GM19239 (cell line): ENCODE measurements around the gene ABCC1.
"Not testable (repeated sequence)": the region's sequence is repeated elsewhere in the genome, so short reads cannot be mapped to it uniquely, and the experiment has no call there.

Experiments
- DNase-seq: peaks from one replicate; pipeline ENCODE4 v3.0.0; 2011; ENCODE audit warnings: low spot score; ENCODE audit not compliant: insufficient read length
- FAIRE-seq: peaks from 2 replicates; lab custom pipeline; 2011; peaks lifted over from hg19 to GRCh38; lab: Jason Lieb, UNC

ABCC1 gene

DNA sequence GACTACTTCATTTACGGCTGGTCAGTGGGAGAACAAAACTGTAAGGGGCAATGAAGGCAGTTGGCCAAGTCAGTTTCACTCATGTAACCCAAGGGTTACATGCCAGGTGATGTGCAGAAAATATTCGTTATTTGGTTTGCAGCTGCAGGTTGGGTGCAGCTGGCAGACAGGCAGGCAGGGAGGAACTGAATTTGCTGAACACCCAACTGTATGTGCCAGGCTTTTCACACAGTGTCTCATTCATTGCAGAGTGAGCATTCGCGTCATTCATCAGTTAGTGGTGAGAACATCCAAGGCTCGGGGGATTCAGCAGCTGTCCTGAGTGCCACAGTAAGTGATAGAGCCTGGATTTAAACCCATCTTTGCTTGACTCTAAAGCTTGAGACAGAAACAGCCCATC is 214.2 kb downstream of the ABCC1 start:
- no peak for FAIRE-seq
- DNase-seq = no peak

DNA sequence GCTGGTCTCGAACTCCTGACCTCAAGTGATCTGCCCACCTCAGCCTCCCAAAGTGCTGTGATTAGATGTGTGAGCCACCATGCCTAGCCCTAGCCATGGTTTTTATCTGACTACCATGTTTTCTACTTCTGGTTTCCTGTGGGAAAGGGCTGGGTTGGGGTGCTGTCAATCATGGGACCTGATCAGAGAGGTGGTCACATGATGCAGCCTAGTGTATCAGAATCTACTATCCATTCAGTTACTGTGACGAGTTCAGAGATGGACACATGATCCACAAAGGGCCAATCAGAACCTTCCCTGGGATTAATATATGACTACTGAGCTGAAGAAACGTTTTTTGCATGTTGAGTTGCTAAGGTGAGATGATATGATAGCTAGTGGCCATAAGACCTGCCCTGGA is 214.8 kb downstream of the ABCC1 start:
- DNase-seq = no peak
- no peak for FAIRE-seq

DNA sequence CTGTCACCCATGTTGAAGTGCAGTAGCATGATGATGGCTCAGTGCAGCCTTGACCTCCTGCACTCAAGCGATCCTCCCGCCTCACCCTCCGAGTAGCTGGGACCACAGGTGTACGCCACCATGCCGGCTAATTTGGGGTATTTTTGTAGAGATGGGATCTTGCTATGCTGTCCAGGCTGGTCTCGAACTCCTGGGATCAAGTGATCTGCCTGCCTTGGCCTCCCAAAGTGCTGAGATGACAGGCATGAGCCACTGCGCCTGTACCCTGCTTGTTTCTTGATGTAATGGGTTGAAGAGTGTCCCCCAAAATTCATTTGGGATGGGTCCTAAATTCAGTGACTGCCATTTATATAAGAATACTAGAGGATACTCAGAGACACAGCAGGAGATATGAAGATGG is 216.7 kb downstream of the ABCC1 start:
- FAIRE-seq (no peak), DNase-seq (no peak)

DNA sequence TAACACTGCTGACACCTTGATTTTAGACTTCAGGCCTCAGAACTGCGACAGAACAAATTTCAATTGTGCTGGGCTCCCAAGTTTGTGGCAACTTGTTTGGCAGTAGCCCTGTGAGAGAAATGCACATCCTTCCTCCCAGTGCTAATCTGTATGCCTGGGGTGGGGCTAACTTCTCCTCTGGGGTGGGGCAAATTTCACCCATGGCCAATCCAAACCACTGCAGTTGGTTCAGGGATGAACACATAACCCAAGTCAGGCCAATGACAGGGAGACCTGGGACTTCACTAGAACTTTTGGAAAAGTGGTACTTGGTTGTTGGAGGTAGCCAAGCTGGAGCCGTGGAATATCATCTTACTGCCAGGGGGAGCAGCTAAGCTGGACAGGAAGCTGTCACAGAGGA is 217.5 kb downstream of the ABCC1 start:
- no peak for FAIRE-seq

DNA sequence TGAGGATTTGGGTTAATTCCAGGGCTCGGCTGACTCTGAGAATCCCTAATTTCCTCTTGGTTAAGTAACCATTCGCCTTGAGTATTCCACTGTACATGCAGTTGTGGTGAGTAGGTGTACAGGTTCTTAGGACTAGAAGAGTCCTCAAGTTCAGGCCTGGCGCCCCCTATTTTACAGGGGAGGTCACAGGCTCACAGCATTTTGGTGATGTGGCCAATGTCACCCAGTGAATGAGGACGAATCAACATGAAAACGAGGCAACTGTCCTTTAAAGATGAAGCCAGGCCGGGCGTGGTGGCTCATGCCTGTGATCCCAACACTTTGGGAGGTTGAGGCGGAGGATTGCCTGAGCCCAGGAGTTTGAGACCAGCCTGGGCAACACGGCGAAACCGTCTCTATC is 218.5 kb downstream of the ABCC1 start:
- no peak for DNase-seq
- no peak for FAIRE-seq

More for the DNA sequence above, 217.5 kb downstream of the ABCC1 start:
- DNase-seq = no peak

DNA sequence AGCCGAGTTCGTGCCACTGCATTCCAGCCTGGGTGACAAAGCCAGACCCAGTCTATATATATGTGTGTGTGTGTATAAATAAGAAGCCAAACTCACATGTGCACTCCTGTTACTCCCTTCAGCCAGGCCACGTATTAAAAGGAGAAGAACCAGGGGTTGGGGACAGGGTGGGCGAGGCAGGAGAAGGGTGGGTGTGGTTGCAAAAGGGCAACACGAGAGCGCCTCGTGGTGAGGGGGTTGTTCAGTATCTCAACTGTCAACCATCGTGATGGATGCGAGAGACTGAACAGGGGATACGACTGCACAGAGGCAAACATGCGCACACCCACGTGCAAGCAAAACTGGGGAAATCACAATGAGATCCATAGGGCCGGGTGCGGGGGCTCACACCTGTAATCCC is 219.0 kb downstream of the ABCC1 start:
- FAIRE-seq (no peak), DNase-seq (no peak)

DNA sequence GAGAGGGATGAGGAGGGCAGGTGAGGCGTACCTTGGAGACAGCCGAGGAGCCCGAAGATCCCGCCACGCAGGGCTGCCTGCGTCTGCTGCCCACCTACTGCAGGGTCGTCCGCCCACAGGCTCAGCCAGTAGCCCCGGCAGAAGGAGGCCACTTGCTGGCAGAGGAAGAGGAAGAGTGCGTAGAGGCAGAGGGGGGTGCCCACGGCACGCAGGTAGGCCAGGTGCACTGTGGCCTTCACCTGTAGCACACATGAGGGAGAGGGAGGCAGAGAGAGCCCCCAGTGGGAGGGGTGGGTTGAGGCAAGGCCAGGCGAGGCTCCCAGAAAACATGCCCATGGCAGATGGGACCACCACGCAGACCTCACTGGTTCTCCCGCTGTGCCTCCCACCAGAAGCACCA is 220.2 kb downstream of the ABCC1 start:
- DNase-seq (no peak), FAIRE-seq (no peak)

DNA sequence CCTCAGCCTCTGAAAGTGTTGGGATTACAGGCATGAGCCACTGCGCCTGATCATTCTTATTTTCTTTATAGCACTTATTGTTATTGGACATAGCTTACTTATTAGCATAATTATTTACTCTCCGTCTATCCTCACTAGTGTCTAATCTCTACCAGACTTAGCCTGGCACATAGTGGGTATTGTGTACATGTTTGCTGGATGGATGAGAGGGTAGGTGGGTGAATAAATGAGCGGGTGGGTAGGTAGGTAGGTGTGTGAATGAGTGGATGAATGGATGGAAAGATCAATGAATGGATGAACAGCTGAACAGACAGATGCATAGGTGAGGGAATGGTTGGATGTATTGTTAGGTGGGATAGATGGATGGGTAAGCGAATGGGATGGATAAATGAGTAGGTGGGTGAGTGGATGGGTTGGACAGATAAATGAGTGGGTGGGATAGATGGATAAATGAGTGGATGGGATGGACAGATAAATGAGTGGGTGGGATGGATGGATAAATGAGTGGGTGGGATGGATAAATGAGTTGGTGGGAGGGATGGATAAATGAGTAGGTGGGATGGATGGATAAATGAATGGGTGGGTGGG is 222.0 kb downstream of the ABCC1 start:
- FAIRE-seq (no peak), DNase-seq (no peak)

DNA sequence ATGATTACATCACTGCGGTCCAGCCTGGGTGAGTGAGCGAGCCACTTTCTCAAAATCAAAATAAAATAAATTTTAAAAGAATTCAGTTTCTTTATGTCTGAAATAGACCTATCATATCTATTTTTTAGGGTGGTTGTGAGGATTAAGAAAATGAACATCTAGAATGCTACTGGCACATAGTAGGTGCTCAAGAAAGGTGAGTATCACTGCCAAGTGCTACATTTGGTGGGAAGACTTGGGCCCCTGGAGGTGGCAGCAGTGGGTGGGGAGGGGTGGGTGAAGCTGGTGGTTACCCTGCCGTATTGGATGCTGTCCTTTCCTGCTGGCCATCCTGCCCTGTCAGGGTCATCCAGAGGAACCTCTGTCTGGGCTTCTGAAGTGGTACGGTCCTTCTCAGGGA is 223.6 kb downstream of the ABCC1 start:
- no peak for FAIRE-seq
- DNase-seq = no peak

DNA sequence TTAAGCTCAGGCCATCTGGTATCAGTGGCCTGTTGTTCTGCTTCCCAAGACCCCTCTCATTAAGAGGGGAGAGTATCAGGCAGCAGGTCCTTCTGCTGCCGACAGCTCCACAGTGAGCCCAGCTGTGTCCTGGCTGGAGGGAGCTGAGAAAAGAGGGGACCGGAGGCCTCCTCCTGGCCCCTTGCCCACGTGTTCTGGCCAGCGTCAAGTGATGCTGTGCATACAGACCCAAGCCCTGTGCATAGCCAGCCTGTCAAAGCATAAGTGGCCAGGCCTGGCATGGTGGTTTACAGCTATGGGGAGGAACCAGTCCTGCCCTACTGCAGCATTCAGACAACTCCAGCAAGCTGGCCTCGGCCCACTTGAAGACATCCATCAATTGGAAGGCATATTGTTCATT is 225.9 kb downstream of the ABCC1 start:
- DNase-seq (no peak), FAIRE-seq (no peak)

DNA sequence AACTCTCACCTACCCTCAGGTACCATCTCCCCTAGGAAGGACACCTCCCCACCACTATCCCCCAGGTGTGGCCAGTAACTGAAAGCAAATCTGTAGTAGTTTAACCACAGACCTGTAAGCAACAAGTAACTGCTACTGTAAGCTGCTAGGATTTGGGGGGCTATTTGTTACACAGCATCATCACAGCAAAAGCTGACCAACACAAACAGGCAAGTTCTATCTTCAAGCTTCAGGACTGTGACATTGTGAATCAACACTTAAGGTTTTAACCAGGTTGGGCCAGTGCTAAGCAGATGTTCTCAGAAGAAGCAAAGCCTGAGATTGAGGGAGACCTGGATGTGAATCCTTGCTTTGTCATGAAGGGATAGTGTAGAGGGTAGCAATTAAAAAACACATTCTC is 226.9 kb downstream of the ABCC1 start:
- FAIRE-seq (no peak), DNase-seq (no peak)

DNA sequence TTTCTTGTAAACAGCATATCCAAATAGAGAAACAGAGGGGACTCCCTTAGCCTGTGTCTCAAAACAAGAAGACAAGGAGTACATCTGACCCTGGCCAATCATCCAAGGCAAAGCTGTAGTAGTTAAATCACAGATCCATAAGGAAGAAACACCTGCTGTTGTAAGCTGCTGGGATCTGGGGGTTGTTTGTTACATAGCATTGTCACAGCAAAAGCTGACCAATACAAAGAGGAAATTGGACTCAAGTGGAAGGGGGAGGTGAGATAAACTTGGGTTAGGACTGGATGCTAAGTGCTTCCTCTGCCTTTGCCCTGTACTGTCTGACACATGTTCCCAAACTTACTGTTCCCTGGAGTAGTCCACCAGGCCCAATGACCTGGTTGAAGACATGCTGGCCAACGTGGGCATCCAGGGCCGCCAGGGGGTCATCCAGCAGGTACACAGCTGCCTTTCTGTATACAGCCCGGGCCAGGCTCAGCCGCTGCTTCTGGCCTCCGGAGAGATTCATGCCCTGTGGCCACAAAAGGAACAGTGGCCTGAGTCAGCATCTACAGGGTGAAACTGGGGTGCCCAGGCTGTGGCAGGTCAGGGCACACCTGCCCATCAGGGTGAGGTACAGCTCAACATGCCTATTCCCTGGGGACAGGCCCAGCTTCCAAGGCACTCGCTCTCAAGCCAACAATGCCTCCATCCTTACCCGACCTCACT is 229.2 kb downstream of the ABCC1 start:
- no peak for DNase-seq
- no peak for FAIRE-seq

DNA sequence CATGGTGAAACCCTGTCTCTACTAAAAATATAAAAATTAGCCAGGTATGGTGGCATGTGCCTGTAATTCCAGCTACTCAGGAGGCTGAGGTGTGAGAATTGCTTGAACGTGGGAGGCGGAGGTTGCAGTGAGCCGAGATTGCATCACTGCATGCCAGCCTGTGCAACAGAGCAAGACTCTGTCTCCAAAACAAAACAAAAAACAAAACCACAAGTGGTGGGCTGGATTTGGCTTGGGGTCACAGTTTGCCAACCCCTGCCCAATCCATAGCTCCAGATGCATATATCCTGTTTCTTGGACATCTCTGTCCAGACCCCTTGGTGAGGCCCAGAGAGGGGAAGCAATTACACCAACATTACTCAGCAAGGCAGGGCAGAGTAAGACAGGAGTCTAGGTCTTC is 232.3 kb downstream of the ABCC1 start:
- FAIRE-seq = not testable (repeated sequence)

DNA sequence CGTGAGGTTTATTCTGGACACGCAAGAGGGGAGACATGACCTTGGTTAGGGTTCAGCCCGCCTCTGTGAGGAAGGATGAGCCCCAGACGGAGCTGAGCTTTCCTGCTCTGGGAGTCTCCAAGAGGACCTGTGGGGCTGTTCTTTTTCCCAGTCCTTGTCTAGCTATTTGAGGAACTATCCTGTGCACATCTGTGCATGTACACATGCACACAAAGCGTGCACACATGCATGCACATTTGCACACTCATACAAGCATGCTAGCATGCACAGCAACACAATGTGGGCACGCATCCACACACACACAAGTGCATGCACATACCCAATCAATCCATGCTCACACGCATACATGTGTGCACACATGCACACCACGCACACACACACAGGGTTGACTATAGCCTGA is 233.5 kb downstream of the ABCC1 start:
- no peak for FAIRE-seq
- no peak for DNase-seq

More for the DNA sequence above, 232.3 kb downstream of the ABCC1 start:
- not testable (repeated sequence) for DNase-seq

DNA sequence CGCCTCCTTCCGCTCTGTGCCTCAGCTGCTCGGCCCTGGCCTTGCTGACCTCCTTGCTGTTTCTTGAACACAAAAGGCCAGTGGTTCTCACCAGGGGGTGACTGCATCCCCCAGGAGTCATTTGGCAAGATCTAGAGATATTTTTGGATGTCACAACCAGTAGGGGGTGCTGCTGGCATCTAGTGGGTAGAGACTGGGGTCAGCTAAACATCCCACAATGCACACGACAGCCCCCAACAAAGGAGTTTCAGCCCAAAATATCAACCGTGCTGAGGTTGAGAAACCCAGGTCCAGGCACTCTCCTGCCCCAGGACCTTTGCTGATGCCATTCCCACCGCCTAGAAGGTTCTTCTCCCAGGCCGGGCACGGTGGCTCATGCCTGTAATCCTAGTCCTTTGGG is 234.1 kb downstream of the ABCC1 start:
- DNase-seq (no peak), FAIRE-seq (no peak)

DNA sequence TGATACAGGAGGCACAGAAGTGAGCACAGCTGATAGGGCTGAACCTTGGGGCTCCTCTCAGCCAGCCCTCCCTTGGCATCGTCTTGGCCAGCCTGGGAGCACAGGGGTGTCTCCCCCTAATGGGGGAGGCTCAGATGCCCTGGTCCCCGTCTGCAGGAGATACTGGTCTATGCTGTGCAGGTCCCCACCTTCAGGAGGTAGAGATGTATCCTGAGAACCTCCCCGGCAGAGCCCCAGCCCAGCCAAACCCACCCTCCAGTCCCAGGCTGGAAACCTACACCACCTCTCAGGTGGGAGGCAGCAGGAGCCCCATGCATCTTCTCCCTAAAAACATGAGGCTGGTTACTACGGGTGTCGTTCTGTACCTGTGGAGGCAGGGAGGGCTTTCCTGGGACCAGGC is 235.2 kb downstream of the ABCC1 start:
- FAIRE-seq (no peak), DNase-seq (no peak)

DNA sequence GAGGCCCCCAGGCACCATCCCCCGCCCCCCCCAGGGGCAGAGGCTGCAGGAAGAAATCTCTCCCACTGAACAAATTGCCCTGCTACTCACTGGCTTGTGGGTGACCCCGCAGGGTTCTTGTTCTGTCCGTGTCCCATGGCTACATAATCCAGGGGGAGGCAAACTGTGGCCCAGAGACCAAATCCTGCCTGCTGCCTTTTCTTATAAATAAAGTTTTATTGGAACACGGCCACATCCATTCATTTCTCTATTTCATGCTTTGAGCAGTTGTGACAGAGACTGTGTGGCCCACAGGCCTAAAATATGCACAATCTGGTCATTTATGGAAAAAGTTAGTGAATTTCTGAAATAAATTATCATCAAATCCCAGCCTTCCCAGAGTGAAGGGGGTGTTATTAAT is 235.7 kb downstream of the ABCC1 start:
- FAIRE-seq (no peak), DNase-seq (no peak)

DNA sequence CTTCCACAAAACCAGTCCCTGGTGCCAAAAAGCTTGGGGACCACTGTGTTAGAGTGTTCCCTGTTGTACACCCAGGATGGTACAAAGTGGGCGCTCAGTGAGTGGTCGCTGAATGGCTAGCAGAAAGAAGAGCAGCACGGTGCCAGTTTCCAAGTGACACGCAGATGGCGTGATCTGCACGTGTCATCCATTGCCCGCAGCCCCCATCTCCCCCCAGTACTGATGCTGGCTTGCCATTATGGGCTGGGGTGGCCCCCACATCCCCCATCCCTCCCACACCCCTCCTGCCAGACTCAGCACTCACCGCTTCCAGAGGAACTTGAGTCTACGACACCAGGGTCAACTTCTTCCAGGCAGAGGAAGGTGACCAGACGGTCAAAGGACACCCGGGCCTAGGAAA is 237.4 kb downstream of the ABCC1 start:
- FAIRE-seq (no peak), DNase-seq (no peak)

DNA sequence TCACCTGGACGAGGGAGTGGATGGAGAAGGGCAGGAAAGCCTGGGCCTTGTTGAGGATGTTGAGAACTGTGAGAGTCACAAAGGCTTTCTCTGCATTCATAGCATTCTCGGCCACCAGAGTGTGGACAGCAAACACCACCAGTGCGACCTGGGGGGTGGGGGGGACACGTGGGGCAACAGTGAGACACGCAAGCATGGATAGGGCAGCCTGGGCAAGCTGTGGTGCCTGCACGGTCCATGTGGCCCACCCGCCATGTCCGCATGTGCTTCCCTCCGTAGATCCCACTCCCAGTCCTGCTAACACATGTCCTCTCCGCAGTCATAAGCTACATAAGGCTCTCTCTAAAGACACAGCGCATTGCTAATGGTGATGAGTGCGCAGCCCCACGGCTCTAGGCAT is 239.4 kb downstream of the ABCC1 start:
- no peak for FAIRE-seq
- no peak for DNase-seq

DNA sequence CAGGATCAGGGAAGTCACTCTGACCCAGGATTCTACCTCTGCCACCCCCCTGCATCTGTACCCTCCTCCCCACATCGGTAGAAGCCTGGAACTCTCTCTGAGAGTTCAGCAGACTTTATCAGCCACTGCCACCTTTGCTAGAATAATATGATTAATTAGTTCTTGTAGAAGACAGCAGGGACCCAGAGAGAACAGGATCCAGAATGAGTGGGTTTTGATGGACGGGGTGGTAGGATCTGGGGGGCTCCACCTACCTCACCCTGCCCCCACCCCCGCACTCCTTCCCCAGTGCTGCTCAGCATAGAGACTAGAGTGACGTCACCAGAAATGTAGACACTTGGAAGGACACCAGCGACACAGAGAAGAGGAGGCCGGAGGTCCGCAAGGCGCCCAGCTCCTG is 240.4 kb downstream of the ABCC1 start:
- DNase-seq = no peak
- no peak for FAIRE-seq

DNA sequence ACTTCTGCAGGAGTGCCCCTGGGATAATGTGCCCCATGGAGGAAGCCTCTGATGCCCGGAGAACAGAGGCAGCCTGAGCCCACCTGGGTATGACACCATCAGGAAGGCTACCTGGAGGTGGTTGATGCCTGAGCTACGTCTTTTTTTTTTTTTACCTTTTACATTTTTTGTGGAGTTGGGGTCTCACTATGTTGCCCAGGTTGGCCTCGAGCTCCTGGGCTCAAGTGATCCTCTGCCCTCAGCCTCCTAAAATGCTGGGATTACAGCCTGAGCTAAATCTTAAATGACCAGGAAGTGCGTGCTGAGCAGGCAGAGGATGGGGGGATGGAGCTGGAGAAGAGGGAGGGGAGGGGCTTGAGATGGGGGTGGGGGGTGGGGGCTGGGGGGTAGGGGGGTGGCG is 241.1 kb downstream of the ABCC1 start:
- DNase-seq = no peak
- FAIRE-seq = no peak

DNA sequence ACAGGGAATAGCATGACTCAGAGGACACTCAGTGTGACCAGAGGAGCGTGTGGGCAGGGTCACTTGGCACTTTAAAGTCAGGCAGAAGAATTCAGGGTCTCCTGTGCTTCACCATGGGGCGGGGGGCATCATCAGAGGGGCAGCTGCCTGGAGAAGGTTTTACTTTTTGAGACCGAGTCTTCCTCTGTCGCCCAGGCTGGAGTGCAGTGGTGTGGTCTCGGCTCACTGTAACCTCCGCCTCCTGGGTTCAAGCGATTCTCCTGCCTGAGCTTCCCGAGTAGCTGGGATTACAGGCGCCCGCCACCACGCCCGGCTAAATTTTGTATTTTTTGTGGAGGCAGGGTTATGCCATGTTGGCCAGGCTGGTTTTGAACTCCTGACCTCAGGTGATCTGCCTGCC is 241.6 kb downstream of the ABCC1 start:
- FAIRE-seq = not testable (repeated sequence)

More for the DNA sequence above, 241.6 kb downstream of the ABCC1 start:
- not testable (repeated sequence) for DNase-seq
